Measurements from ENCODE around the gene GPD1L.

DNA sequence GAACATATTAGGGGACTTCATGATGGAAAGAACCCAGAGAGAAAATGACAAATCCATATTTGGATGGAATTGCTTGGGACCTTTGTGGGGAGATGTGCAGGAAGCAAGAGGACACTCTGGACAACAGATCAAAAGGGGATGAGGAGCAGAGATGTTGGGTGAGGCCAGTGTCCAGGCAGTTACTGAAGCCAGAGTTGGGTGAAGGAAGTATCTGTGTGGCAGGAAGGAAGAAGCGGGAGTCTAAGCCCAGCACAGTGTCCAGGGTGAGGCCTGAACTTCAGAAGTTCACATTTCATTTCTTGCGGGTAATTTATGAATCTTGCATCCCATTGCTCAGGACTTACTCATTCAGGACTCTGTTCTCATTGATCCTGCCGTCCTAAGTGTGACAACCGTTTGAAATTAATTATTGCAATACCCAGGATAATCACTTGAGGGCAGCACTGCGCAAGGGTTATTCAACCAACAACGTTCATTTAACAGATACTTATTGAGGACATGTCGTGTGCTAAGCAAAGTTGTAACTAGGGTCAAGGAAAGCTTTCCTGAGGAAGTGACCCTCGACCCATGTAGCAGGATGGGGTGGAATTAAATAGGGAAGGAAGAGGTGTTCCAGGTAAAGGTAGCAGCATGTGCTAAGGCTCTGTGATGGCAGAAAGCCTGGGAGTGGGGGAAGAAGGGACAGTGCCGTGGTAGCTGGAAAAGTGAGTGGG is 70.7 kb downstream of the GPD1L start:
- no peak for TF ChIP-seq BCL11B (tag by site-specific recombination; IDR thresholded peaks at IDR 0.05; ENCODE audit: low read depth)
- TF ChIP-seq ZIC2 (tag by site-specific recombination; IDR thresholded peaks at IDR 0.05), result no peak
- TF ChIP-seq CTCF (tag by site-specific recombination; IDR thresholded peaks at IDR 0.05), result peak; percentile 35
- no peak for TF ChIP-seq ZNF10 (tag by site-specific recombination; IDR thresholded peaks at IDR 0.05)
- TF ChIP-seq, protein P1, sequence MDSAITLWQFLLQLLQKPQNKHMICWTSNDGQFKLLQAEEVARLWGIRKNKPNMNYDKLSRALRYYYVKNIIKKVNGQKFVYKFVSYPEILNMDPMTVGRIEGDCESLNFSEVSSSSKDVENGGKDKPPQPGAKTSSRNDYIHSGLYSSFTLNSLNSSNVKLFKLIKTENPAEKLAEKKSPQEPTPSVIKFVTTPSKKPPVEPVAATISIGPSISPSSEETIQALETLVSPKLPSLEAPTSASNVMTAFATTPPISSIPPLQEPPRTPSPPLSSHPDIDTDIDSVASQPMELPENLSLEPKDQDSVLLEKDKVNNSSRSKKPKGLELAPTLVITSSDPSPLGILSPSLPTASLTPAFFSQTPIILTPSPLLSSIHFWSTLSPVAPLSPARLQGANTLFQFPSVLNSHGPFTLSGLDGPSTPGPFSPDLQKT (IDR thresholded peaks at IDR 0.05; ENCODE audit: borderline replicate concordance, low read depth, low read length), result no peak
- no peak for TF ChIP-seq ZBTB49 (tag by site-specific recombination; IDR thresholded peaks at IDR 0.05; ENCODE audit: low read depth)
- no peak for TF ChIP-seq KLF16 (tag by site-specific recombination; IDR thresholded peaks at IDR 0.05)
- TF ChIP-seq ZNF174 (tag by site-specific recombination; IDR thresholded peaks at IDR 0.05), result no peak
- no peak for TF ChIP-seq TCF7L2 (IDR thresholded peaks at IDR 0.05; ENCODE audit: borderline replicate concordance, low read depth, low read length)
- TF ChIP-seq ZBTB21 (tag by site-specific recombination; IDR thresholded peaks at IDR 0.05), result no peak
- TF ChIP-seq, protein P2, sequence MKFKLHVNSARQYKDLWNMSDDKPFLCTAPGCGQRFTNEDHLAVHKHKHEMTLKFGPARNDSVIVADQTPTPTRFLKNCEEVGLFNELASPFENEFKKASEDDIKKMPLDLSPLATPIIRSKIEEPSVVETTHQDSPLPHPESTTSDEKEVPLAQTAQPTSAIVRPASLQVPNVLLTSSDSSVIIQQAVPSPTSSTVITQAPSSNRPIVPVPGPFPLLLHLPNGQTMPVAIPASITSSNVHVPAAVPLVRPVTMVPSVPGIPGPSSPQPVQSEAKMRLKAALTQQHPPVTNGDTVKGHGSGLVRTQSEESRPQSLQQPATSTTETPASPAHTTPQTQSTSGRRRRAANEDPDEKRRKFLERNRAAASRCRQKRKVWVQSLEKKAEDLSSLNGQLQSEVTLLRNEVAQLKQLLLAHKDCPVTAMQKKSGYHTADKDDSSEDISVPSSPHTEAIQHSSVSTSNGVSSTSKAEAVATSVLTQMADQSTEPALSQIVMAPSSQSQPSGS (tag by site-specific recombination; IDR thresholded peaks at IDR 0.05; ENCODE audit: low read depth), result no peak
- no peak for TF ChIP-seq ZNF560 (tag by site-specific recombination; IDR thresholded peaks at IDR 0.05; ENCODE audit: borderline replicate concordance)
- no peak for TF ChIP-seq GLIS1 (tag by site-specific recombination; IDR thresholded peaks at IDR 0.05)
- TF ChIP-seq ZNF610 (tag by site-specific recombination; IDR thresholded peaks at IDR 0.05; ENCODE audit: borderline replicate concordance), result no peak
